ENCODE results near the gene ANKRD18B.
A peak's percentile ranks its signal among the peaks of the same experiment; 100 is the strongest.
"Not testable (repeated sequence)": the region's sequence is repeated elsewhere in the genome, so short reads cannot be mapped to it uniquely, and the experiment has no call there.

The ANKRD18B gene

DNA sequence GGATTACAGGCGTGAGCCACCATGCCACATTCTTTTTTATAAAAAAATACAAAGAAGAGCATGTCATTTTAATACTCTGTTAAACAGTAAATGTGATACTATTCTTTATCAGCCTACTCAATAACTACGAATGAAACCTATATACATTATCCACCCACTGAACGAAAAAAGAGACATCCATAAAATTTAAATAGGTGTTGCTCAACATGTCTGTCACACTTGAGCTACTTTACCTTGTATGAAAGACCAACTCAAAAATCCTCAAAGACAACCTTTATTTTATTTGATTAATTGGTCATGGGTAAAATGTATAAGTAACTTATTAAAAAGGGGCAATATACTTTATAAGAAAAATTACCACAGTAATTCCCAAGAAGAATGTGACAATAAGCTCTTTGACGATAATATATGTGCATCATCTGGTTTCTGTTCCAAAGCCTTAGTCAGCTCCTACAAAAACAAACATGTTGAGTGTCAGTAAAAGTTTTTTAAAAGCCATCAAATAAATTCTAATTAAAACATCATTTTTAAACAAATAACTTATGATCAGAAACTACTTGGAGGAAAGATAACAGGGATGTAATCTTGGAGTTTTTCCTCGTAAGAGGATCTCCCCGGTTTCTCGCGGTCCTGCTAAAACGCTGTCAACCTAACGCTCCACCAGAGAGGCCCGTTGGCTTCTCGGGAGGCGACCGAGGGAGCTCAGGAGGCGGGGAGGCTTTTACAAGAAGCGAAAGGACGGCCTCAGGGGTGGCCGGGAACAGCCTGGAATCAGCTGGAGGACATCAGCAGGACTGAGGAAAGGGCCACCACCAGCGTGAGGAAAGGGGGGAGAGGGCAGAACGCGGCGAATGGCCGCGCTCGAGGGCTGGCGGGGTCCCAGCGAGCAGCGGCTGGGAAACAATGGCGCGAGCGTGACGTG, 13.5 kb upstream of the ANKRD18B start:
- no peaks in the 10 kb centered on the region for H3K27me3 ChIP-seq (ENCODE audit: control insufficient read depth in 5 of 5, insufficient read depth in 4 of 5, low read length in 5 of 5)
- H3K9ac ChIP-seq (ENCODE audit: low read length in 5 of 5) = peak overlapping the region; percentile 73 to 92 (median 81)
- H3K9me3 ChIP-seq (ENCODE audit: control insufficient read depth in 5 of 5, low read length in 5 of 5) = peaks cover 0 to 5% (median 3%) of the 10 kb centered on the region in 5 donors
- peak overlapping the region; percentile 85 for H3K27ac ChIP-seq (ENCODE audit: low read depth, low read length)
- H3K36me3 ChIP-seq (ENCODE audit: control insufficient read depth in 5 of 5, insufficient read depth in 5 of 5, low read length in 5 of 5) = no peaks in the 10 kb centered on the region
- peak overlapping the region; percentile 79 to 87 (median 82) for H3K4me3 ChIP-seq (ENCODE audit: low read depth in 1 of 5, low read length in 5 of 5)
- no peaks in the 10 kb centered on the region for H3K4me1 ChIP-seq (ENCODE audit: control insufficient read depth in 5 of 5, insufficient read depth in 5 of 5, low read length in 5 of 5)

DNA sequence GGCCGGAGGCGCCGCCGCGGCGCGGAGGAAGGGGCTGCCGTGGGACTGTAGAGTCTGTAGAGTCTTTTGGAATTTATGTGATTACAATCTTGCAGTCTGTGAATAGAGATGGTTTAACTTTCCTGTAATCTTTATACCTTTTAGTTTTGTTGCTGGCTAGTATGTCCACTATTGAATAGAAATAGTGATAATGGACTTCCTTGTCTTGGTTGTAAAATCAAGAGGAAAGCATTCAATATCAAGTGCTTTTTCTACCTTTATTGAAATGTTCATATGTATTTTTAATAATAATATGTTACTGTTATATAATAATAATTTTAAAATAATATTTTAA, 12.9 kb upstream of the ANKRD18B start:
- H3K27ac ChIP-seq (ENCODE audit: low read depth, low read length) = peak overlapping the region; percentile 85

DNA sequence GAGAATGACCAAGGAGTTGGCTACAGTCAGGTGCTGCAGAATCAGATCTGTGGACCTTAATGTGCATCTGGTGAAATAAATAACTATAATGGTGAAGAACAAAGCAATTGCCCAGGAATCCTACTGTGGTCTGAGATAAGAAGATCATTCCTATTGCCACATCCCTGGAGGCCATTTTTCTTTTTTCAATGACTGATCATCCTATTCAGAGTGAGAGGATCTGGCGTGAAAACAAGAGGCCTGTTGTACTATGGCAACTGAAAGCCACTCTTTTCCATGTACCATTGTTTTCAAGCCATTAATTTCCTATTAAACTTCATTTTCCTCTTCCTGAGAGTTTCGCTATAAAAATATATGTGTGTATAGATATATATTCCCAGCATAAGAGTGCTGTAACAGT, 11.5 kb upstream of the ANKRD18B start:
- H3K4me3 ChIP-seq (ENCODE audit: low read depth in 1 of 5, low read length in 5 of 5); H3K27ac ChIP-seq (ENCODE audit: low read depth, low read length); H3K4me1 ChIP-seq (ENCODE audit: control insufficient read depth in 5 of 5, insufficient read depth in 5 of 5, low read length in 5 of 5); H3K9ac ChIP-seq (ENCODE audit: low read length in 5 of 5); H3K36me3 ChIP-seq (ENCODE audit: control insufficient read depth in 5 of 5, insufficient read depth in 5 of 5, low read length in 5 of 5); H3K9me3 ChIP-seq (ENCODE audit: control insufficient read depth in 5 of 5, low read length in 5 of 5); H3K27me3 ChIP-seq (ENCODE audit: control insufficient read depth in 5 of 5, insufficient read depth in 4 of 5, low read length in 5 of 5): not testable (repeated sequence)

More for the DNA sequence above, 12.9 kb upstream of the ANKRD18B start:
- H3K4me1 ChIP-seq (ENCODE audit: control insufficient read depth in 5 of 5, insufficient read depth in 5 of 5, low read length in 5 of 5); H3K36me3 ChIP-seq (ENCODE audit: control insufficient read depth in 5 of 5, insufficient read depth in 5 of 5, low read length in 5 of 5); H3K27me3 ChIP-seq (ENCODE audit: control insufficient read depth in 5 of 5, insufficient read depth in 4 of 5, low read length in 5 of 5); H3K9me3 ChIP-seq (ENCODE audit: control insufficient read depth in 5 of 5, low read length in 5 of 5): not testable (repeated sequence)
- Histone ChIP-seq H3K9ac (ENCODE audit: low read length in 5 of 5) (peak overlapping the region; percentile 73 to 92 (median 81)), H3K4me3 (ENCODE audit: low read depth in 1 of 5, low read length in 5 of 5) (peak overlapping the region in 4 of 5 donors; percentile 79 to 82 (median 82))

DNA sequence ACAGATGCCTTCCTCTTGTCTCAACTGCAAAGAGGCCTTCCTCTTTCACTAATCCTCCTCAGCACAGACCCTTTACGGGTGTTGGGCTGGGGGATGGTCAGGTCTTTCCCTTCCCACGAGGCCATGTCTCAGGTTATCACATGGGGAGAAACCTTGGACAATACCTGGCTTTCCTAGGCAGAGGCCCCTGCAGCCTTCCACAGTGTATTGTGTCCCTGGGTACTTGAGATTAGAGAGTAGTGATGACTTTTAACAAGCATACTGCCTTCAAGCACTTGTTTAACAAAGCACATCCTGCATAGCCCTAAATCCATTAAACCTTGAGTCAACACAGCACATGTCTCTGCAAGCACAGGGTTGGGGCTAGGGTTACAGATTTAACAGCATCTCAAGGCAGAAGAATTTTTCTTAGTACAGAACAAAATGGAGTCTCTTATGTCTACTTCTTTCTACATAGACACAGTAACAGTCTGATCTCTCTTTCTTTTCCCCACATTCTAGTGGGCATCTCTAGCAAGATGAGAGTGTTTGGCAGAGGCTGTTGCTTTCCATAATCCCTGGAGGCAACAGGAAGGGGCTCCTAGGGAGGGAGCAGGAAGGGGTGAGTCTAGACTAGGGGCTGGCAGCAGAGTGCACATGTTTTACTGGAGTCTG, 8.6 kb upstream of the ANKRD18B start:
- not testable (repeated sequence) for H3K4me1 ChIP-seq (ENCODE audit: control insufficient read depth in 5 of 5, insufficient read depth in 5 of 5, low read length in 5 of 5); H3K9me3 ChIP-seq (ENCODE audit: control insufficient read depth in 5 of 5, low read length in 5 of 5); H3K27me3 ChIP-seq (ENCODE audit: control insufficient read depth in 5 of 5, insufficient read depth in 4 of 5, low read length in 5 of 5); H3K27ac ChIP-seq (ENCODE audit: low read depth, low read length); H3K36me3 ChIP-seq (ENCODE audit: control insufficient read depth in 5 of 5, insufficient read depth in 5 of 5, low read length in 5 of 5); H3K4me3 ChIP-seq (ENCODE audit: low read depth in 1 of 5, low read length in 5 of 5); H3K9ac ChIP-seq (ENCODE audit: low read length in 5 of 5)

DNA sequence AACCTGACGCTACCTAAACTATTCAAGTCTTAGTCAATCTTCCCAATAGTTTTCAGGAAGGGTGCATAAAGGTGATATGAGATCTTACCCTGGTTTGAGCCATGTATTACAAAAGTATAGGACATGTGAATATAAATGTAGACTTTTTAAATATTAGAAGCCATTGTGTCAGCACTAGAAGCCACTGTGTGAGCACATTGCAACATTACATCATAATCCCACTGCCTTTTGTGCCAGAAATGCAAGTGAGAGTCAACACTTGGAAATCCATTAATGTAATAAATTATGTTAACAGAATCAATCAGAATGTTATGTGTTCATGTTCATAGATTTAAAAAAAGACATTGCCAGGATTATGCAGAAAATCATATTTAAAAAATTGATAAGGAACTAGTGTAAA, 7.7 kb upstream of the ANKRD18B start:
- H3K36me3 ChIP-seq (ENCODE audit: control insufficient read depth in 5 of 5, insufficient read depth in 5 of 5, low read length in 5 of 5); H3K27ac ChIP-seq (ENCODE audit: low read depth, low read length); H3K4me3 ChIP-seq (ENCODE audit: low read depth in 1 of 5, low read length in 5 of 5); H3K27me3 ChIP-seq (ENCODE audit: control insufficient read depth in 5 of 5, insufficient read depth in 4 of 5, low read length in 5 of 5); H3K9me3 ChIP-seq (ENCODE audit: control insufficient read depth in 5 of 5, low read length in 5 of 5); H3K4me1 ChIP-seq (ENCODE audit: control insufficient read depth in 5 of 5, insufficient read depth in 5 of 5, low read length in 5 of 5); H3K9ac ChIP-seq (ENCODE audit: low read length in 5 of 5): not testable (repeated sequence)

DNA sequence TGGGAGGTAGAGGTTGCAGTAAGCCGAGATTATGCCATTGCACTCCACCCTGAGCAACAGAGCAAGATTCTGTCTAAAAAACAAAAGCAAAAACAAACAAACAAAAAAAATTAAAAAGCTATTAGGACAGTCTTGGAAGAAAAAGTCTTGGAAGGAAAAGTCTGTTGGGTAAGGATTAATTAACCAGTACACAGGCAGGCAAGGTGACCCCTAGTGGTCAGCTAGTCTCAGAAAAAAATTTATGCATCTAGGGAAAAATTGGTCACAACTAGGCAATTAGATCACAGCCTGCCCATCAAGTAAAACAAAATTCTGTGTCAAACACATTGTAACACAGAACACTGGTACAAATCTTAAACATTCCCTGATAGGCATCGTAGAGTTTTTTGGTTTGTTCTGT, 6.7 kb upstream of the ANKRD18B start:
- Histone ChIP-seq H3K27ac (ENCODE audit: low read depth, low read length) (no peak overlapping the region), H3K9ac (ENCODE audit: low read length in 5 of 5) (no peak overlapping the region), H3K36me3 (ENCODE audit: control insufficient read depth in 5 of 5, insufficient read depth in 5 of 5, low read length in 5 of 5) (no peaks in the 10 kb centered on the region), H3K27me3 (ENCODE audit: control insufficient read depth in 5 of 5, insufficient read depth in 4 of 5, low read length in 5 of 5) (no peaks in the 10 kb centered on the region), H3K4me3 (ENCODE audit: low read depth in 1 of 5, low read length in 5 of 5) (no peak overlapping the region), H3K4me1 (ENCODE audit: control insufficient read depth in 5 of 5, insufficient read depth in 5 of 5, low read length in 5 of 5) (no peaks in the 10 kb centered on the region), H3K9me3 (ENCODE audit: control insufficient read depth in 5 of 5, low read length in 5 of 5) (peaks cover 0 to 5% (median 3%) of the 10 kb centered on the region in 5 donors)

DNA sequence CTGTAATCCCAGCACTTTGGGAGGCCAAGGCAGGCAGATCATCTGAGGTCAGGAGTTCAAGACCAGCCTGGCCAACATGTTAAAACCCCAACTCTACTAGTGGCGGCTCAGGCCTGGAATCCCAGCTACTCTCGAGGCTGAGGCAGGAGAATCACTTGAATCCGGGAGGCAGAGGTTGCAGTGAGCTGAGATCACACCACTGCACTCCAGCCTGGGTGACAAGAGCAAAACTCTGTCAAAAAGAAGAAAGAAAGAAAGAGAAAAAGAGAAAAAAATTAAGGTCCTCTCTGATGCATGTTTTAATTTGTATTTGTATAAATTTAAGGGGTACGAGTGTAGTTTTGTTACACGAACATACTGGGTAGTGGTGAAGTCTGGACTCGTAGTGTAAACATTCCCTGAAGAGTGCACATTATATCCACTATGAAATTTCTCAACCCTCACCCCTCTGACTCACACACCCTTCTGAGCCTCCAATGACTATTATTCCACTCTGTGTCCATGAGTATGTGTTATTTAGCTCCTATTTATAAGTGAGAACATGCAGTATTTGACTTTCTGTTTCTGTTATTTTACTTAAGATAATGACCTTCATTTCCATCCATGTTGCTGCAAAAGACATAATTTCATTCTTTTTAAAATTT, 6.0 kb upstream of the ANKRD18B start:
- H3K36me3 ChIP-seq (ENCODE audit: control insufficient read depth in 5 of 5, insufficient read depth in 5 of 5, low read length in 5 of 5); H3K27ac ChIP-seq (ENCODE audit: low read depth, low read length); H3K27me3 ChIP-seq (ENCODE audit: control insufficient read depth in 5 of 5, insufficient read depth in 4 of 5, low read length in 5 of 5); H3K9me3 ChIP-seq (ENCODE audit: control insufficient read depth in 5 of 5, low read length in 5 of 5); H3K9ac ChIP-seq (ENCODE audit: low read length in 5 of 5); H3K4me3 ChIP-seq (ENCODE audit: low read depth in 1 of 5, low read length in 5 of 5); H3K4me1 ChIP-seq (ENCODE audit: control insufficient read depth in 5 of 5, insufficient read depth in 5 of 5, low read length in 5 of 5): not testable (repeated sequence)

DNA sequence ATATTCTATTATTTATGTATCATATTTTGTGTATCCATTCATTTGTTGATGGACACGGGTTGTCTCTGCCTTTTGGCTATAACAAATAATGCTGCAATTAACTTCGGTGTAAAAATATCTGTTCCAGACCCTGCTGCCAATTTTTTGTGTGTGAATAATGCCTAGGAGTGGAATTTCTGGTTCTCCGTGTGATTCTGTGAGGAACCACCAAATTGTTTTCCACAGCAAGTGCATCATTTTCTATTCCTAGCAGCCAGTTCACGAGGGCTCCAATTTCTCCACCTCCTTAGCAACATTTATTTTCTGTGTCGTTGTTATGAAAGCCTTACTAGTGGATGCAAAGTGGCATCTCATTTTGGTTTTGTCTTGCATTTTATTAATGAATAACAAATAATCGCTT, 2.2 kb upstream of the ANKRD18B start:
- peaks cover 0 to 16% (median 15%) of the 10 kb centered on the region in 5 donors for H3K4me1 ChIP-seq (ENCODE audit: control insufficient read depth in 5 of 5, insufficient read depth in 5 of 5, low read length in 5 of 5)
- peaks cover 5 to 19% (median 15%) of the 10 kb centered on the region in 5 donors for H3K27me3 ChIP-seq (ENCODE audit: control insufficient read depth in 5 of 5, insufficient read depth in 4 of 5, low read length in 5 of 5)
- not testable (repeated sequence) for H3K27ac ChIP-seq (ENCODE audit: low read depth, low read length); H3K4me3 ChIP-seq (ENCODE audit: low read depth in 1 of 5, low read length in 5 of 5); H3K9me3 ChIP-seq (ENCODE audit: control insufficient read depth in 5 of 5, low read length in 5 of 5); H3K9ac ChIP-seq (ENCODE audit: low read length in 5 of 5); H3K36me3 ChIP-seq (ENCODE audit: control insufficient read depth in 5 of 5, insufficient read depth in 5 of 5, low read length in 5 of 5)

DNA sequence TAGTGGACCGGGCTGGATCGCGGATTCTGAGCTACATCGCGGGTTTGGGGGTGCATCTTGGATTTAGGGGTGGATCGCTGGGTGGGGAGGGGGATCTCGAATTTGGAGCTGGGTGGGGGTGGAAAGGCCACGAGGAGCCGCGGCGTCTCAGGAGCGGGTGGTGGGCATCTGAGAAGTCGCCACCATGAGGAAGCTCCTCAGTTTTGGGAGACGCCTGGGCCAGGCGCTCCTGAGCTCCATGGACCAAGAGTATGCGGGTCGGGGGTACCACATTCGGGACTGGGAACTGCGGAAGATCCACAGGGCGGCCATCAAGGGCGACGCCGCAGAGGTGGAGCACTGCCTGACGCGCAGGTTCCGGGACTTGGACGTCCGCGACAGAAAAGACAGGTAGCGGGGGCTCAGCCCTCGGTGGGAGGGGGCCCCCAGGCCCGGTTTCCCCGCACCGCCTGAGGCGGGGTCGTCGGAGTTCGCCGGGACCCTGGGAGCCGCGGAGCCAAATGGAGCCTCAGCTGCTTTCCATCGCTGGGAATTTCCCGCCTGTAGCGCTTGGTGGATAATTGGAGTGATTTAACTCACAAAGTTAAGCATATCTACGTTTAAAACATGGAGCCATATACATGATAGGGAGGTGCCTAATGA, 376 bp downstream of the ANKRD18B start:
- H3K4me3 ChIP-seq (ENCODE audit: low read depth in 1 of 5, low read length in 5 of 5) = peak overlapping the region in 4 of 5 donors; percentile 39 to 52 (median 44)

More for the DNA sequence above, 376 bp downstream of the ANKRD18B start:
- no peak overlapping the region for H3K9ac ChIP-seq (ENCODE audit: low read length in 5 of 5)
- H3K27me3 ChIP-seq (ENCODE audit: control insufficient read depth in 5 of 5, insufficient read depth in 4 of 5, low read length in 5 of 5) = peaks cover 5 to 19% (median 15%) of the 10 kb centered on the region in 5 donors
- H3K9me3 ChIP-seq (ENCODE audit: control insufficient read depth in 5 of 5, low read length in 5 of 5) = no peaks in the 10 kb centered on the region
- no peaks in the 10 kb centered on the region for H3K36me3 ChIP-seq (ENCODE audit: control insufficient read depth in 5 of 5, insufficient read depth in 5 of 5, low read length in 5 of 5)
- no peak overlapping the region for H3K27ac ChIP-seq (ENCODE audit: low read depth, low read length)
- H3K4me1 ChIP-seq (ENCODE audit: control insufficient read depth in 5 of 5, insufficient read depth in 5 of 5, low read length in 5 of 5) = peaks cover 0 to 16% (median 15%) of the 10 kb centered on the region in 5 donors
